ENCODE data around the gene AIPL1.

AIPL1 gene

GRCh38 chr17:6448473-6448872 lies 13.6 kb upstream of the AIPL1 start:
- H3K36me3 ChIP-seq (ENCODE audit: insufficient read depth, low read length): no peaks in the 10 kb centered on the region
- H3F3A ChIP-seq (ENCODE audit: insufficient read depth, low read length): no peaks in the 10 kb centered on the region
- no peak overlapping the region for H3K27ac ChIP-seq (ENCODE audit: low read depth, low read length, poor library complexity, severe bottlenecking)
- no peak overlapping the region for H3K9ac ChIP-seq (ENCODE audit: low read length)
- no peaks in the 10 kb centered on the region for H3K9me2 ChIP-seq (ENCODE audit: low read depth, low read length)
- no peak overlapping the region for H3K4me2 ChIP-seq (ENCODE audit: low read length)
- no peak overlapping the region for H2AFZ ChIP-seq (ENCODE audit: low read length)
- no peaks in the 10 kb centered on the region for H3K79me2 ChIP-seq (ENCODE audit: insufficient read depth, low read length)
- no peaks in the 10 kb centered on the region for H3K9me3 ChIP-seq (ENCODE audit: low read length)
- no peak overlapping the region for H3K4me3 ChIP-seq (ENCODE audit: low read depth, low read length, poor library complexity, severe bottlenecking)
- no peaks in the 10 kb centered on the region for H3K4me1 ChIP-seq (ENCODE audit: insufficient read depth, low read length, severe bottlenecking)
- H3K27me3 ChIP-seq (ENCODE audit: insufficient read depth, low read length): peaks cover 11% of the 10 kb centered on the region; the same call in 1 of the 2 replicates
- TF ChIP-seq CTCF (IDR thresholded peaks at IDR 0.05; ENCODE audit: low read length): no peak
- no peak for TF ChIP-seq EZH2 (IDR thresholded peaks at IDR 0.05; ENCODE audit: borderline replicate concordance, low read length)
- H4K20me1 ChIP-seq (ENCODE audit: insufficient read depth, low read length): no peaks in the 10 kb centered on the region

- Histone ChIP-seq H3K79me2 (ENCODE audit: insufficient read depth, low read length) (no peaks in the 10 kb centered on the region), H3K9me3 (ENCODE audit: low read length) (no peaks in the 10 kb centered on the region), H2AFZ (ENCODE audit: low read length) (no peak overlapping the region), H4K20me1 (ENCODE audit: insufficient read depth, low read length) (no peaks in the 10 kb centered on the region), H3K4me2 (ENCODE audit: low read length) (no peak overlapping the region), H3K9ac (ENCODE audit: low read length) (no peak overlapping the region), H3F3A (ENCODE audit: insufficient read depth, low read length) (no peaks in the 10 kb centered on the region), H3K27ac (ENCODE audit: low read depth, low read length, poor library complexity, severe bottlenecking) (no peak overlapping the region), H3K4me3 (ENCODE audit: low read depth, low read length, poor library complexity, severe bottlenecking) (no peak overlapping the region), H3K36me3 (ENCODE audit: insufficient read depth, low read length) (no peaks in the 10 kb centered on the region), H3K4me1 (ENCODE audit: insufficient read depth, low read length, severe bottlenecking) (no peaks in the 10 kb centered on the region), H3K27me3 (ENCODE audit: insufficient read depth, low read length) (peaks cover 11% of the 10 kb centered on the region; the same call in 1 of the 2 replicates), H3K9me2 (ENCODE audit: low read depth, low read length) (no peaks in the 10 kb centered on the region)
- TF ChIP-seq EZH2 (IDR thresholded peaks at IDR 0.05; ENCODE audit: borderline replicate concordance, low read length) (no peak), CTCF (IDR thresholded peaks at IDR 0.05; ENCODE audit: low read length) (no peak)
Observed at GRCh38 chr17:6446516-6447100, 11.7 kb upstream of the AIPL1 start.

- TF ChIP-seq CTCF (IDR thresholded peaks at IDR 0.05; ENCODE audit: low read length) (no peak), EZH2 (IDR thresholded peaks at IDR 0.05; ENCODE audit: borderline replicate concordance, low read length) (no peak)
- no peaks in the 10 kb centered on the region for H3K9me2 ChIP-seq (ENCODE audit: low read depth, low read length)
- no peak overlapping the region for H3K27ac ChIP-seq (ENCODE audit: low read depth, low read length, poor library complexity, severe bottlenecking)
- no peaks in the 10 kb centered on the region for H4K20me1 ChIP-seq (ENCODE audit: insufficient read depth, low read length)
- H3K27me3 ChIP-seq (ENCODE audit: insufficient read depth, low read length): peaks cover 11% of the 10 kb centered on the region; the same call in 1 of the 2 replicates
- no peak overlapping the region for H2AFZ ChIP-seq (ENCODE audit: low read length)
- H3K4me3 ChIP-seq (ENCODE audit: low read depth, low read length, poor library complexity, severe bottlenecking): no peak overlapping the region
- no peak overlapping the region for H3K9ac ChIP-seq (ENCODE audit: low read length)
- H3K79me2 ChIP-seq (ENCODE audit: insufficient read depth, low read length): no peaks in the 10 kb centered on the region
- H3K4me1 ChIP-seq (ENCODE audit: insufficient read depth, low read length, severe bottlenecking): no peaks in the 10 kb centered on the region
- no peak overlapping the region for H3K4me2 ChIP-seq (ENCODE audit: low read length)
- H3K36me3 ChIP-seq (ENCODE audit: insufficient read depth, low read length): no peaks in the 10 kb centered on the region
- H3F3A ChIP-seq (ENCODE audit: insufficient read depth, low read length): no peaks in the 10 kb centered on the region
- no peaks in the 10 kb centered on the region for H3K9me3 ChIP-seq (ENCODE audit: low read length)
Observed at GRCh38 chr17:6444571-6445335, 9.8 kb upstream of the AIPL1 start.

Data from OCI-LY1 (cell line).